IMR-90 (cell line): ENCODE data around the gene ABCC3. TPM values are rescaled to one million over a fixed set of nuclear protein-coding genes. Genes with fewer than 3 reads are reported as not detected.

Experiments used
- ATAC-seq: fragments of 200-7000 bp; cut with Tn5 transposase; 2 replicates; pipeline ENCODE4 v1.9.1; 2020; ENCODE audit warnings: low read depth, mild to moderate bottlenecking, moderate library complexity
- BruUV-seq: library from RNA; stranded (reverse); fragments of 400-500 nt; replicated peaks from 2 replicates; lab custom pipeline; 2021; lab: Mats Ljungman, UMichigan
- CTCF ChIA-PET: fragments of 300-600 bp; formaldehyde crosslinking; extraction: SDS; loops from one replicate; lab custom pipeline; 2021; ENCODE audit warnings: antibody characterized with exemption; lab: Yijun Ruan, JAX
- POLR2A ChIA-PET: fragments of 300-600 bp; sonication (Branson Sonifier 250); formaldehyde crosslinking; loops from one replicate; lab custom pipeline; 2022; ENCODE audit warnings: antibody characterized with exemption; ENCODE audit not compliant: unreplicated experiment; lab: Charles Lee
- DNase-seq: peaks from one replicate; pipeline ENCODE4 v3.0.0; 2013
- H2AFZ ChIP-seq: replicated peaks from 2 replicates; pipeline ENCODE3; 2013; ENCODE audit warnings: low read length, mild to moderate bottlenecking; ENCODE audit not compliant: poor library complexity
- H2AK5ac ChIP-seq: 2 replicates; pipeline ENCODE4 v1.6.1; 2013; ENCODE audit warnings: low read depth, low read length, inconsistent platforms
- H2AK9ac ChIP-seq: replicated peaks from 2 replicates; pipeline ENCODE3; 2013; ENCODE audit warnings: mild to moderate bottlenecking, low read depth, low read length, moderate library complexity; ENCODE audit not compliant: poor library complexity
- H2BK120ac ChIP-seq: 2 replicates; pipeline ENCODE4 v1.6.1; 2013; ENCODE audit warnings: low read depth, low read length, inconsistent platforms
- H2BK15ac ChIP-seq: 3 replicates; pipeline ENCODE4 v1.6.1; 2013; ENCODE audit warnings: low read depth, low read length, inconsistent platforms
- H2BK20ac ChIP-seq: 2 replicates; pipeline ENCODE4 v1.6.1; 2013; ENCODE audit warnings: low read depth, mild to moderate bottlenecking, inconsistent platforms, low read length, moderate library complexity
- H2BK5ac ChIP-seq: 2 replicates; pipeline ENCODE4 v1.6.1; 2013; ENCODE audit warnings: mild to moderate bottlenecking, low read depth, low read length, inconsistent platforms; ENCODE audit not compliant: poor library complexity, severe bottlenecking
- H3K14ac ChIP-seq: replicated peaks from 2 replicates; pipeline ENCODE4 v1.6.1; 2013; ENCODE audit warnings: low read depth, low read length, inconsistent platforms
- H3K18ac ChIP-seq: 2 replicates; pipeline ENCODE4 v1.6.1; 2013; ENCODE audit warnings: low read depth, low read length, control low read depth
- H3K23ac ChIP-seq: 2 replicates; pipeline ENCODE4 v1.6.1; 2013; ENCODE audit warnings: low read depth, low read length, inconsistent platforms
- H3K27ac ChIP-seq: 2 replicates; pipeline ENCODE4 v1.5.1; 2013; ENCODE audit warnings: mild to moderate bottlenecking, control low read depth, low read length; ENCODE audit not compliant: insufficient read depth
- H3K27me3 ChIP-seq: 2 replicates; pipeline ENCODE4 v1.6.1; 2013; ENCODE audit warnings: low read length; ENCODE audit not compliant: control insufficient read depth, insufficient read depth
- H3K36me3 ChIP-seq: 2 replicates; pipeline ENCODE4 v1.6.1; 2013; ENCODE audit warnings: low read length, mixed read lengths; ENCODE audit not compliant: control insufficient read depth, insufficient read depth
- H3K4ac ChIP-seq: 2 replicates; pipeline ENCODE4 v1.6.1; 2013; ENCODE audit warnings: low read depth, low read length, inconsistent platforms
- H3K4me1 ChIP-seq: 2 replicates; pipeline ENCODE4 v1.6.1; 2013; ENCODE audit warnings: low read length, mixed read lengths; ENCODE audit not compliant: control insufficient read depth, insufficient read depth
- H3K4me2 ChIP-seq: 2 replicates; pipeline ENCODE4 v1.6.1; 2013; ENCODE audit warnings: low read depth, mild to moderate bottlenecking, control low read depth, low read length, moderate library complexity
- H3K4me3 ChIP-seq: 2 replicates; pipeline ENCODE4 v1.5.1; 2013; ENCODE audit warnings: low read depth, mild to moderate bottlenecking, control low read depth, low read length, moderate library complexity; ENCODE audit not compliant: insufficient read depth
- H3K56ac ChIP-seq: 2 replicates; pipeline ENCODE4 v1.6.1; 2013; ENCODE audit warnings: low read length, inconsistent platforms; ENCODE audit not compliant: insufficient read depth; ENCODE audit errors: extremely low read depth
- H3K79me1 ChIP-seq, 2 experiments: 2 replicates each; pipeline ENCODE4 v1.6.1; 2013; ENCODE audit warnings: low read length in 2 of 2, inconsistent platforms in 1 of 2, low read depth in 1 of 2
- H3K9ac ChIP-seq: 2 replicates; pipeline ENCODE4 v1.6.1; 2013; ENCODE audit warnings: low read depth, low read length, control low read depth
- H3K9me1 ChIP-seq: 2 replicates; pipeline ENCODE4 v1.6.1; 2013; ENCODE audit warnings: low read length, inconsistent platforms; ENCODE audit not compliant: insufficient read depth
- H3K9me3 ChIP-seq: 2 replicates; pipeline ENCODE4 v1.6.1; 2013; ENCODE audit warnings: low read length; ENCODE audit not compliant: control insufficient read depth, insufficient read depth
- H4K20me1 ChIP-seq: 2 replicates; pipeline ENCODE4 v1.6.1; 2013; ENCODE audit warnings: low read length, inconsistent platforms; ENCODE audit not compliant: insufficient read depth
- H4K5ac ChIP-seq: 2 replicates; pipeline ENCODE4 v1.6.1; 2013; ENCODE audit warnings: mild to moderate bottlenecking, low read depth, low read length, control low read depth
- H4K8ac ChIP-seq, 2 experiments: 2 replicates each; pipeline ENCODE4 v1.6.1; 2013; ENCODE audit warnings: low read depth in 2 of 2, low read length in 2 of 2, control low read depth in 1 of 2, inconsistent platforms in 1 of 2
- H4K91ac ChIP-seq: 2 replicates; pipeline ENCODE4 v1.6.1; 2013; ENCODE audit warnings: low read depth, low read length, inconsistent platforms; ENCODE audit not compliant: insufficient read depth
- BHLHE40 ChIP-seq: fragments of 150-350 bp; IDR thresholded peaks from 2 replicates; pipeline ENCODE4 v1.6.1; 2016; ENCODE audit warnings: mild to moderate bottlenecking, low read depth, low read length
- CEBPB ChIP-seq: IDR thresholded peaks from 2 replicates; pipeline ENCODE4 v1.6.1; 2012; ENCODE audit warnings: low read depth, low read length, improper control_type of control experiment
- CHD1 ChIP-seq: IDR thresholded peaks from 2 replicates; pipeline ENCODE4 v1.6.1; 2012; ENCODE audit warnings: low read depth, low read length, improper control_type of control experiment
- FOS ChIP-seq: fragments of 150-350 bp; IDR thresholded peaks from 2 replicates; pipeline ENCODE4 v1.6.1; 2016; ENCODE audit warnings: low read depth, low read length
- MAFK ChIP-seq: IDR thresholded peaks from 2 replicates; pipeline ENCODE4 v1.6.1; 2012; ENCODE audit warnings: low read depth, low read length, improper control_type of control experiment
- MAZ ChIP-seq: IDR thresholded peaks from 2 replicates; pipeline ENCODE4 v1.6.1; 2012; ENCODE audit warnings: low read depth, mild to moderate bottlenecking, low read length, improper control_type of control experiment, moderate library complexity, borderline replicate concordance
- MXI1 ChIP-seq: IDR thresholded peaks from 2 replicates; pipeline ENCODE4 v1.6.1; 2012; ENCODE audit warnings: low read depth, mild to moderate bottlenecking, low read length, moderate library complexity, borderline replicate concordance
- NFE2L2 ChIP-seq: fragments of 150-350 bp; IDR thresholded peaks from 2 replicates; pipeline ENCODE4 v1.6.1; 2016; ENCODE audit warnings: low read depth, mild to moderate bottlenecking, low read length
- POLR2A ChIP-seq: IDR thresholded peaks from 2 replicates; pipeline ENCODE4 v1.6.1; 2012; ENCODE audit warnings: mild to moderate bottlenecking, low read depth, low read length
- RAD21 ChIP-seq: IDR thresholded peaks from 2 replicates; pipeline ENCODE4 v1.6.1; 2012; ENCODE audit warnings: low read length, improper control_type of control experiment
- RCOR1 ChIP-seq: IDR thresholded peaks from 2 replicates; pipeline ENCODE4 v1.6.1; 2012; ENCODE audit warnings: mild to moderate bottlenecking, low read length, improper control_type of control experiment; ENCODE audit not compliant: insufficient replicate concordance
- RFX5 ChIP-seq: IDR thresholded peaks from 2 replicates; pipeline ENCODE4 v1.8.0; 2012; ENCODE audit warnings: low read depth, mild to moderate bottlenecking, low read length, moderate library complexity
- SMC3 ChIP-seq: fragments of 150-350 bp; IDR thresholded peaks from 2 replicates; pipeline ENCODE4 v1.6.1; 2016; ENCODE audit warnings: low read depth, mild to moderate bottlenecking, antibody characterized with exemption, low read length, moderate library complexity
- WGBS, 2 experiments: methylation state at CpG; one replicate each; pipeline versions ENCODE4 v1.1.5 to v1.1.7; 2013; ENCODE audit warnings: missing lambda C conversion rate in 2 of 2; ENCODE audit not compliant: insufficient read length in 1 of 2; ENCODE audit errors: extremely low coverage in 2 of 2; 5-methylcytosine and 5-hydroxymethylcytosine counted together
- dilution Hi-C: fragments of 300-500 bp; cut with HindIII; formaldehyde crosslinking; loops from one replicate; pipeline ENCODE4 v1.14.3; 2018; ENCODE audit warnings: low sequenced_read_pairs; ENCODE audit not compliant: unreplicated experiment
- in situ Hi-C: fragments of 300-500 bp; cut with MboI; formaldehyde crosslinking; loops from 3 replicates; pipeline ENCODE4 v1.14.3; 2019; ENCODE audit warnings: low sequenced_read_pairs, inconsistent platforms, mixed read lengths
- intact Hi-C: fragments of 100-400 bp; cut with micrococcal nuclease; formaldehyde crosslinking; loops from 2 replicates; pipeline ENCODE4 v1.10.0; 2022
- polyA plus RNA-seq, 3 experiments: library from polyadenylated mRNA; depleted of rRNA; stranded (reverse); fragments of >200 nt; gene quantifications; 2 replicates each; pipeline ENCODE4 v1.2.3, GENCODE V29; 2012; ENCODE audit warnings: low replicate concordance in 1 of 3
- total RNA-seq: library from RNA; depleted of rRNA; stranded (reverse); fragments of >200 nt; gene quantifications from 2 replicates; pipeline ENCODE4 v1.2.3, GENCODE V29; 2012
- TF ChIP-seq, protein P1 (sequence below): fragments of 150-350 bp; IDR thresholded peaks from 2 replicates; pipeline ENCODE4 v1.6.1; 2016; ENCODE audit warnings: low read depth, mild to moderate bottlenecking, low read length, moderate library complexity, borderline replicate concordance
- TF ChIP-seq, protein P2 (sequence below): fragments of 150-350 bp; IDR thresholded peaks from 2 replicates; pipeline ENCODE4 v1.6.1; 2017; ENCODE audit warnings: mild to moderate bottlenecking, antibody characterized with exemption, low read length, low read depth

The ABCC3 gene
- total and polyA plus RNA-seq, 2 of the 4 experiments (the other 2 are of a cell fraction), result 3.2 to 6.6 TPM

DNA sequence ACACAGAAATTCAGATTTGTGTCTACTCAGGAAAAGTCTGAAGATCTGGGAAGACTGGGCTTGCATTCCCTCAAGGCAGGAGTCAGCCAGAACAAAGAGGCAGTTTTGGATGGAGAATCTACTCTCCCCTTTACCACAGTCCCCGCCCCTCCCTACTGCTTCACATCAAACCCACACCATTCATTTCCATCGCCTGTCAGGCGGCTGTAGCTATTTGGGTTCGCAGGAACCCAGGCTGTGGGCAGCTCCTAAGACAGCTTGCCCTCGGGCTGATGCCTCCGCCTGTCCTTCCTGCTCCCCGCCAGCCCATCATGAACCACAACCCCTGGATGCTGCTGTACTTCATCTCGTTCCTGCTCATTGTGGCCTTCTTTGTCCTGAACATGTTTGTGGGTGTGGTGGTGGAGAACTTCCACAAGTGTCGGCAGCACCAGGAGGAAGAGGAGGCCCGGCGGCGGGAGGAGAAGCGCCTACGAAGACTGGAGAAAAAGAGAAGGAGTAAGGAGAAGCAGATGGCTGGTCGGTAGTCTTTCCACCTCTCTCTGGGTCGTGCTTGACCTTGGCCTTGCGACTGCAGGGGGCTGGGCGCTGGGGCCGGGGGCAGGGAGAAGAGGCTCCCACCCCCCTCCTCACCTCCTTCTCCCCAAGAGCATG lies 27.0 kb upstream of the ABCC3 start:
- dilution Hi-C loops, result no loop called here
- Histone ChIP-seq H3K4me1 (peaks cover 12% of the 10 kb centered on the region; the same call in 1 of the 2 replicates), H2AK5ac (no peak overlapping the region), H4K91ac (no peak overlapping the region), H3K9me1 (no peaks in the 10 kb centered on the region), H2AK9ac (no peak overlapping the region), H3K9ac (no peak overlapping the region), H2AFZ (no peak overlapping the region), H2BK5ac (no peak overlapping the region), H3K27me3 (peaks cover 49% of the 10 kb centered on the region), H3K79me1 (no peaks in the 10 kb centered on the region), H2BK120ac (no peak overlapping the region), H4K20me1 (no peaks in the 10 kb centered on the region), H3K23ac (no peak overlapping the region), H4K8ac (no peak overlapping the region), H3K4me3 (no peak overlapping the region), H3K9me3 (no peaks in the 10 kb centered on the region), H2BK20ac (no peak overlapping the region), H2BK15ac (no peak overlapping the region), H3K4me2 (no peak overlapping the region), H3K56ac (no peak overlapping the region), H3K4ac (no peak overlapping the region), H3K27ac (no peak overlapping the region), H3K14ac (no peak overlapping the region), H3K18ac (no peak overlapping the region), H3K36me3 (no peaks in the 10 kb centered on the region), H4K5ac (no peak overlapping the region)
- ATAC-seq, result no peak
- CTCF ChIA-PET, result no interaction called here
- in situ Hi-C loops, result no loop called here
- POLR2A ChIA-PET, result no interaction called here
- no TSS peak for BruUV-seq
- TF ChIP-seq POLR2A, result no peak
- TF ChIP-seq CEBPB, result no peak
- TF ChIP-seq, protein P1, sequence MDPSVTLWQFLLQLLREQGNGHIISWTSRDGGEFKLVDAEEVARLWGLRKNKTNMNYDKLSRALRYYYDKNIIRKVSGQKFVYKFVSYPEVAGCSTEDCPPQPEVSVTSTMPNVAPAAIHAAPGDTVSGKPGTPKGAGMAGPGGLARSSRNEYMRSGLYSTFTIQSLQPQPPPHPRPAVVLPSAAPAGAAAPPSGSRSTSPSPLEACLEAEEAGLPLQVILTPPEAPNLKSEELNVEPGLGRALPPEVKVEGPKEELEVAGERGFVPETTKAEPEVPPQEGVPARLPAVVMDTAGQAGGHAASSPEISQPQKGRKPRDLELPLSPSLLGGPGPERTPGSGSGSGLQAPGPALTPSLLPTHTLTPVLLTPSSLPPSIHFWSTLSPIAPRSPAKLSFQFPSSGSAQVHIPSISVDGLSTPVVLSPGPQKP, result no peak
- TF ChIP-seq CHD1, result no peak
- TF ChIP-seq MAFK, result no peak
- no peak for TF ChIP-seq RAD21
- TF ChIP-seq MXI1, result no peak
- TF ChIP-seq SMC3, result no peak
- no peak for TF ChIP-seq FOS
- no peak for TF ChIP-seq RFX5
- TF ChIP-seq RCOR1, result no peak
- TF ChIP-seq, protein P2, sequence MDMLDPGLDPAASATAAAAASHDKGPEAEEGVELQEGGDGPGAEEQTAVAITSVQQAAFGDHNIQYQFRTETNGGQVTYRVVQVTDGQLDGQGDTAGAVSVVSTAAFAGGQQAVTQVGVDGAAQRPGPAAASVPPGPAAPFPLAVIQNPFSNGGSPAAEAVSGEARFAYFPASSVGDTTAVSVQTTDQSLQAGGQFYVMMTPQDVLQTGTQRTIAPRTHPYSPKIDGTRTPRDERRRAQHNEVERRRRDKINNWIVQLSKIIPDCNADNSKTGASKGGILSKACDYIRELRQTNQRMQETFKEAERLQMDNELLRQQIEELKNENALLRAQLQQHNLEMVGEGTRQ, result no peak
- no peak for TF ChIP-seq MAZ
- TF ChIP-seq BHLHE40, result no peak
- TF ChIP-seq NFE2L2, result no peak
- WGBS, 2 experiments, result 69% methylated on average over 7 of the region's 19 CpGs; no CpG with 5 or more reads in 1 of the 2 experiments
- intact Hi-C loops, result no loop called here
- DNase-seq, result no peak
